Stimulated activated naive CD8-positive, alpha-beta T cell treated with anti-CD3 and anti-CD28 coated beads, Interleukin-15, Interleukin-2, amounts not matched to agents 100 ng/mL and 50 ng/mL, for 24 hours (primary cell): ENCODE results near the gene PITHD1.
"Not testable (repeated sequence)": the region's sequence is repeated elsewhere in the genome, so short reads cannot be mapped to it uniquely, and the experiment has no call there.

Experiments
- H3K27ac Mint-ChIP-seq: one replicate; pipeline ENCODE4 v1.8.0; 2021; ENCODE audit warnings: mild to moderate bottlenecking, mixed read lengths
- H3K27me3 Mint-ChIP-seq: one replicate; pipeline ENCODE4 v1.8.0; 2021; ENCODE audit warnings: mixed read lengths
- H3K36me3 Mint-ChIP-seq: one replicate; pipeline ENCODE4 v1.8.0; 2021; ENCODE audit warnings: low read depth, mixed read lengths
- H3K4me1 Mint-ChIP-seq: one replicate; pipeline ENCODE4 v1.8.0; 2021; ENCODE audit warnings: low read depth, mixed read lengths
- H3K4me3 Mint-ChIP-seq: one replicate; pipeline ENCODE4 v1.8.0; 2021; ENCODE audit warnings: mild to moderate bottlenecking, mixed read lengths
- H3K9me3 Mint-ChIP-seq: one replicate; pipeline ENCODE4 v1.8.0; 2021; ENCODE audit warnings: mixed read lengths

PITHD1 gene

GRCh38 chr1:23777979-23778814 lies at the start of gene PITHD1:
Gene PITHD1 (plus strand): TSS chr1:23778418. CDS start chr1:23778516, 98 bp downstream.
- peak within 1 kb of the TSS; percentile 89 for H3K27ac Mint-ChIP-seq
- no peaks in the 10 kb centered on the region for H3K27me3 Mint-ChIP-seq
- H3K9me3 Mint-ChIP-seq, result no peaks in the 10 kb centered on the region
- H3K4me3 Mint-ChIP-seq, result peak within 1 kb of the TSS; percentile 91
- H3K36me3 Mint-ChIP-seq, result peaks cover 13% of the 10 kb centered on the region
- peaks cover 57% of the 10 kb centered on the region for H3K4me1 Mint-ChIP-seq

GRCh38 chr1:23732363-23733224 lies 45.6 kb upstream of the PITHD1 start:
- Mint-ChIP-seq H3K4me1 (peaks cover 42% of the 10 kb centered on the region), H3K27ac (no peak overlapping the region)

GRCh38 chr1:23733281-23733680 lies 44.9 kb upstream of the PITHD1 start:
- peaks cover 36% of the 10 kb centered on the region for H3K4me1 Mint-ChIP-seq
- not testable (repeated sequence) for H3K4me3 Mint-ChIP-seq, H3K27ac Mint-ChIP-seq, H3K36me3 Mint-ChIP-seq, H3K27me3 Mint-ChIP-seq, H3K9me3 Mint-ChIP-seq

More at GRCh38 chr1:23732363-23733224, 45.6 kb upstream of the PITHD1 start:
- peaks cover 3% of the 10 kb centered on the region for H3K36me3 Mint-ChIP-seq
- no peaks in the 10 kb centered on the region for H3K9me3 Mint-ChIP-seq
- H3K27me3 Mint-ChIP-seq, result no peaks in the 10 kb centered on the region
- no peak overlapping the region for H3K4me3 Mint-ChIP-seq

- peak overlapping the region; percentile 1 for H3K27ac Mint-ChIP-seq
- peaks cover 3% of the 10 kb centered on the region for H3K36me3 Mint-ChIP-seq
- H3K4me1 Mint-ChIP-seq, result peaks cover 24% of the 10 kb centered on the region
- H3K9me3 Mint-ChIP-seq, result no peaks in the 10 kb centered on the region
- no peaks in the 10 kb centered on the region for H3K27me3 Mint-ChIP-seq
- H3K4me3 Mint-ChIP-seq, result no peak overlapping the region
These were observed 41.6 kb upstream of the PITHD1 start for GRCh38 chr1:23736437-23737134.

- Mint-ChIP-seq H3K4me3 (peak overlapping the region; percentile 88), H3K4me1 (peaks cover 34% of the 10 kb centered on the region), H3K27me3 (no peaks in the 10 kb centered on the region), H3K36me3 (peaks cover 17% of the 10 kb centered on the region), H3K27ac (no peak overlapping the region), H3K9me3 (no peaks in the 10 kb centered on the region)
These were observed 36.6 kb upstream of the PITHD1 start for GRCh38 chr1:23741609-23742008.

GRCh38 chr1:23742670-23743286 lies 35.4 kb upstream of the PITHD1 start:
- Mint-ChIP-seq H3K36me3 (peaks cover 24% of the 10 kb centered on the region), H3K27me3 (no peaks in the 10 kb centered on the region), H3K9me3 (no peaks in the 10 kb centered on the region), H3K4me1 (peaks cover 40% of the 10 kb centered on the region), H3K4me3 (peak overlapping the region; percentile 88), H3K27ac (peak overlapping the region; percentile 85)

GRCh38 chr1:23743287-23744152 lies 34.7 kb upstream of the PITHD1 start, which contains the start of gene ELOA:
Gene ELOA (plus strand): TSS chr1:23743471. CDS start chr1:23743504, 33 bp downstream.
- Mint-ChIP-seq H3K36me3 (peaks cover 28% of the 10 kb centered on the region), H3K9me3 (no peaks in the 10 kb centered on the region), H3K27me3 (no peaks in the 10 kb centered on the region), H3K27ac (peak within 1 kb of the TSS; percentile 85), H3K4me3 (peak within 1 kb of the TSS; percentile 89), H3K4me1 (peaks cover 47% of the 10 kb centered on the region)

GRCh38 chr1:23745515-23745914 lies 32.7 kb upstream of the PITHD1 start:
- peak overlapping the region; percentile 89 for H3K4me3 Mint-ChIP-seq
- no peaks in the 10 kb centered on the region for H3K27me3 Mint-ChIP-seq
- H3K36me3 Mint-ChIP-seq, result peaks cover 41% of the 10 kb centered on the region
- H3K27ac Mint-ChIP-seq, result no peak overlapping the region
- peaks cover 50% of the 10 kb centered on the region for H3K4me1 Mint-ChIP-seq
- H3K9me3 Mint-ChIP-seq, result no peaks in the 10 kb centered on the region

- peaks cover 46% of the 10 kb centered on the region for H3K4me1 Mint-ChIP-seq
- no peaks in the 10 kb centered on the region for H3K27me3 Mint-ChIP-seq
- H3K27ac Mint-ChIP-seq, result no peak overlapping the region
- peaks cover 58% of the 10 kb centered on the region for H3K36me3 Mint-ChIP-seq
- H3K4me3 Mint-ChIP-seq, result no peak overlapping the region
- no peaks in the 10 kb centered on the region for H3K9me3 Mint-ChIP-seq
These were observed 30.2 kb upstream of the PITHD1 start for GRCh38 chr1:23748016-23748415.

GRCh38 chr1:23751050-23751814 lies 27.0 kb upstream of the PITHD1 start:
- Mint-ChIP-seq H3K27me3 (no peaks in the 10 kb centered on the region), H3K4me3 (no peak overlapping the region), H3K4me1 (peaks cover 30% of the 10 kb centered on the region), H3K36me3 (peaks cover 70% of the 10 kb centered on the region), H3K9me3 (no peaks in the 10 kb centered on the region), H3K27ac (peak overlapping the region; percentile 68)

- peak overlapping the region; percentile 68 for H3K27ac Mint-ChIP-seq
- peaks cover 25% of the 10 kb centered on the region for H3K4me1 Mint-ChIP-seq
- H3K36me3 Mint-ChIP-seq, result peaks cover 70% of the 10 kb centered on the region
- no peaks in the 10 kb centered on the region for H3K9me3 Mint-ChIP-seq
- no peaks in the 10 kb centered on the region for H3K27me3 Mint-ChIP-seq
- no peak overlapping the region for H3K4me3 Mint-ChIP-seq
These were observed 26.4 kb upstream of the PITHD1 start for GRCh38 chr1:23751815-23752200.

GRCh38 chr1:23752909-23753308 lies 25.3 kb upstream of the PITHD1 start:
- no peaks in the 10 kb centered on the region for H3K9me3 Mint-ChIP-seq
- H3K27ac Mint-ChIP-seq, result no peak overlapping the region
- H3K4me1 Mint-ChIP-seq, result peaks cover 14% of the 10 kb centered on the region
- no peaks in the 10 kb centered on the region for H3K27me3 Mint-ChIP-seq
- no peak overlapping the region for H3K4me3 Mint-ChIP-seq
- peaks cover 74% of the 10 kb centered on the region for H3K36me3 Mint-ChIP-seq

GRCh38 chr1:23756676-23757075 lies 21.5 kb upstream of the PITHD1 start:
- peak overlapping the region; percentile 58 for H3K27ac Mint-ChIP-seq
- H3K36me3 Mint-ChIP-seq, result peaks cover 78% of the 10 kb centered on the region
- H3K9me3 Mint-ChIP-seq, result no peaks in the 10 kb centered on the region
- H3K27me3 Mint-ChIP-seq, result no peaks in the 10 kb centered on the region
- H3K4me1 Mint-ChIP-seq, result no peaks in the 10 kb centered on the region
- no peak overlapping the region for H3K4me3 Mint-ChIP-seq
